Retinal pigment epithelial cell (primary cell): ENCODE data around the gene ANKRD34C.

Experiments used
- DNase-seq: peaks from one replicate; pipeline ENCODE4 v3.0.0-alpha.2; 2010; ENCODE audit warnings: low read depth
- H3K4me3 ChIP-seq: 2 replicates; pipeline ENCODE4 v1.5.1; 2011; ENCODE audit warnings: mild to moderate bottlenecking, low read length, control low read depth, moderate library complexity
- TF ChIP-seq, protein P1 (sequence below): conservative IDR thresholded peaks from 2 replicates; pipeline ENCODE4 v1.5.1; 2011; ENCODE audit warnings: low read depth, low read length, control low read depth, inconsistent platforms

The ANKRD34C gene

DNA sequence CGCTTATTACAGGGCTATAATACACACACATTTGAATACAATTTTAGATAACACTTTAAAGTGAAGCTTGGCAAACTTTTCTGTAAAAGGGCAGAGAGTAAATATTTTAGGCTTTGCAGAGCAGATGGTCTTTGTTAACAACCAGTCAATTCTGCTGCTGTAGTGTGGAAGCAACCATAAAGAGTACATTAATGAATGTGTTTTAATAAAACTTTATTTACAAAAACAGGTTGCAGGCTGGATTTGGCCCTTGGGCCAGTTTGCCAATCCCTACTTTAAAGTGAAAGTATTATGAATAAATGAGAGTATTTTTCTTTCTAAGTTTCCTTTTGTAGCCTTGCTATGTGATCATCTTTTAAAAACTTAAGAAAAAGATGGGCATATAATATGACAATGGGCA, 20.7 kb upstream of the ANKRD34C start:
- TF ChIP-seq, protein P1, sequence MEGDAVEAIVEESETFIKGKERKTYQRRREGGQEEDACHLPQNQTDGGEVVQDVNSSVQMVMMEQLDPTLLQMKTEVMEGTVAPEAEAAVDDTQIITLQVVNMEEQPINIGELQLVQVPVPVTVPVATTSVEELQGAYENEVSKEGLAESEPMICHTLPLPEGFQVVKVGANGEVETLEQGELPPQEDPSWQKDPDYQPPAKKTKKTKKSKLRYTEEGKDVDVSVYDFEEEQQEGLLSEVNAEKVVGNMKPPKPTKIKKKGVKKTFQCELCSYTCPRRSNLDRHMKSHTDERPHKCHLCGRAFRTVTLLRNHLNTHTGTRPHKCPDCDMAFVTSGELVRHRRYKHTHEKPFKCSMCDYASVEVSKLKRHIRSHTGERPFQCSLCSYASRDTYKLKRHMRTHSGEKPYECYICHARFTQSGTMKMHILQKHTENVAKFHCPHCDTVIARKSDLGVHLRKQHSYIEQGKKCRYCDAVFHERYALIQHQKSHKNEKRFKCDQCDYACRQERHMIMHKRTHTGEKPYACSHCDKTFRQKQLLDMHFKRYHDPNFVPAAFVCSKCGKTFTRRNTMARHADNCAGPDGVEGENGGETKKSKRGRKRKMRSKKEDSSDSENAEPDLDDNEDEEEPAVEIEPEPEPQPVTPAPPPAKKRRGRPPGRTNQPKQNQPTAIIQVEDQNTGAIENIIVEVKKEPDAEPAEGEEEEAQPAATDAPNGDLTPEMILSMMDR: no peak
- DNase-seq: no peak
- no peak overlapping the region for H3K4me3 ChIP-seq

DNA sequence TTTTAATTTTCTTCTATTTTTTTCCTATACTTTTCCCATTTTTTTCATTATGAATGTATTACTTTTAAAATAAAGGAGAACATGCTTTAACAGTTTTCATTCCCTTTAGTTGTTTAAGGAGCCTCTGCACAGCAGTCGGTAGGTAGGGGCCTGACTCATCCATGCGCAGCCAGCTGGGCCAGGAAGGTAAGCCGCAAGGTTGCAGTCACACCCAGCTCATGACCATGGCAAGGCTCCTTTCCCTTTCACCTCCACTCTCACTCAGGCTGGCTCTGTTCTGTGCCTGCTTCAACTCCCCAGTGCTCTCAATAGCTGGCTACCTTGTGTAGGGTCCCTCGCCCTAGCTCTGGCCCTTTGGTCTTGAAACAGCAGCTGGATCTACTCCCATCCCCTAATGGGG, 17.4 kb upstream of the ANKRD34C start:
- TF ChIP-seq, protein P1: no peak
- no peak for DNase-seq
- H3K4me3 ChIP-seq: no peak overlapping the region

DNA sequence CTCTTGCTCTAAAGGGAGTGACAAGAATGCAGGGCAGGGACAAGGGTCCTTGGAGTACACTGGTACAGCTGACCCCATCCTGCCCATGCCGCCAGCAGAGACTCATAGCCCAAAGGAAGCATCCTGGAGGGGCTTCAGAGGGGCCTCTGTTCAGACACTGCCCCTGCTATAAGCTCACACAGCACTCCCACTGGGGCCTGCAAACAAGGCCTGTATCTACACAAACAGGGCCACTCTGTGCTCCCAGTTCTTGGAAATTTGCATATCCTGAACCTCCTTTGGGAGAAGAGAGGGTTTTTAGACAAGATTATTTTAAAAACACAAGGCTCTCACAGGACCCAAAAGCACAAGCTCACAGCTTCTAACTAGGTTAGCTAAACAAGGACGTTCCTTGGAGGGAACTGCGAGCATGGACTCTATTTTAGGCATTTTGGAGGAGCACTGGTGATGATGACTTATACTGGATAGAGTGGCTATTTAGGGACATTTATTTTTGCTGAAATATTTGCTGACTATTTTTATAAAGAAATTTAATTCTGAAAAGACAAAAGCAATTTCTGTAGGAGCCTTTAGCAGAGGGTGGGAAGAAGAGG, 16.4 kb upstream of the ANKRD34C start:
- TF ChIP-seq, protein P1: no peak
- no peak overlapping the region for H3K4me3 ChIP-seq
- no peak for DNase-seq

GRCh38 chr15:79283252-79284048, 928 bp downstream of the ANKRD34C start:
- DNase-seq: no peak
- no peak overlapping the region for H3K4me3 ChIP-seq
- TF ChIP-seq, protein P1: no peak

GRCh38 chr15:79290642-79291275, 8.2 kb downstream of the ANKRD34C start:
- TF ChIP-seq, protein P1: no peak
- no peak for DNase-seq
- H3K4me3 ChIP-seq: no peak overlapping the region

DNA sequence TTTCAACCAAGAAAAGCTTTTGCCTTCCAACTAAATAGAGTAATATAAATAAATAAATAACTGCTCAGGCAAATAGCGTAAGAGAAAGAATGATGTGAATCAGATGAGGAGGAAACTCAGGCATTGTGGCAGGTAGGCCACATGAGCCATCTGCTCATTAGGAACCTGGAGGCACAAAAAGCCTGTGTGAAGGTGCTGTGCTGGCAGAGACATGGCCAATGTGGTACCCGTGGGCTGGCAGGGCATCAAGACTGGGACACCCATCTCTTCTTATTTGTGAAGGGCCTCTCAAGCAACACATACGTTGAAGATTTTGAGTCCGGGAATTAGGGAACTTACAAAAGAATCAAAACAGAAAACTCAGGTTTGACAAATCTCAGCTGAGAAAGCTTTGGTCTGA, 9.5 kb downstream of the ANKRD34C start:
- no peak for DNase-seq
- TF ChIP-seq, protein P1: no peak
- H3K4me3 ChIP-seq: no peak overlapping the region

- TF ChIP-seq, protein P1: no peak
- no peak for DNase-seq
- H3K4me3 ChIP-seq: no peak overlapping the region
Observed at GRCh38 chr15:79294075-79294474, 11.6 kb downstream of the ANKRD34C start.
